Measurements from ENCODE around the gene LEMD2.

DNA sequence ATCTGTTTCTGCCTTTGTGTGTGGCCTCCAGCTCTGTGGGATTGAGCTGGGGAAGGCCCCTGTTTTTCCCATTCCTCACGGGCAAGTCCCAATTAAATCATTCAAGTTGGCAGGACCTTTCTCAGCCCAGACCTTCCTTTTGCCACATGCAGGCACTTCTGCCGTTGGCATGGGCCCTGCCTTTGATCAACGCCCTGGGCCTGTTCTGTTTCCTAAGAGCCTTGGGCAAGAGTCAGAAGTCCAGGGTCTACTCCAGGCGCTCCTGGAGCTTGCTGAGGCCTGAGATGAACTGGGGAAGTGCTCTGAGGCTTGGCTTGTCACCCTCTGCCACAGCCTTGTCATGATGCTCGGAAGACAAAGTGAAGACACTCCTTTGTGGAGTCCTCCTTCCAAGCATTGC is 49.4 kb downstream of the LEMD2 start:
- TF ChIP-seq POLR2A (IDR thresholded peaks at IDR 0.05): no peak
- TF ChIP-seq, protein P1, sequence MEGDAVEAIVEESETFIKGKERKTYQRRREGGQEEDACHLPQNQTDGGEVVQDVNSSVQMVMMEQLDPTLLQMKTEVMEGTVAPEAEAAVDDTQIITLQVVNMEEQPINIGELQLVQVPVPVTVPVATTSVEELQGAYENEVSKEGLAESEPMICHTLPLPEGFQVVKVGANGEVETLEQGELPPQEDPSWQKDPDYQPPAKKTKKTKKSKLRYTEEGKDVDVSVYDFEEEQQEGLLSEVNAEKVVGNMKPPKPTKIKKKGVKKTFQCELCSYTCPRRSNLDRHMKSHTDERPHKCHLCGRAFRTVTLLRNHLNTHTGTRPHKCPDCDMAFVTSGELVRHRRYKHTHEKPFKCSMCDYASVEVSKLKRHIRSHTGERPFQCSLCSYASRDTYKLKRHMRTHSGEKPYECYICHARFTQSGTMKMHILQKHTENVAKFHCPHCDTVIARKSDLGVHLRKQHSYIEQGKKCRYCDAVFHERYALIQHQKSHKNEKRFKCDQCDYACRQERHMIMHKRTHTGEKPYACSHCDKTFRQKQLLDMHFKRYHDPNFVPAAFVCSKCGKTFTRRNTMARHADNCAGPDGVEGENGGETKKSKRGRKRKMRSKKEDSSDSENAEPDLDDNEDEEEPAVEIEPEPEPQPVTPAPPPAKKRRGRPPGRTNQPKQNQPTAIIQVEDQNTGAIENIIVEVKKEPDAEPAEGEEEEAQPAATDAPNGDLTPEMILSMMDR (IDR thresholded peaks at IDR 0.05): no peak
- TF ChIP-seq POLR2AphosphoS5 (IDR thresholded peaks at IDR 0.05): no peak
